T-helper 1 cell treated with Interleukin-12 subunit alpha and Interleukin-12 subunit beta and Interleukin-4 antibody, amounts not matched to agents 30 μg/mL and 1 μg/mL, for 36 hours (primary cell): ENCODE results near the gene MT1X.

Source experiments
- H3K27ac Mint-ChIP-seq: one replicate; pipeline ENCODE4 v1.8.0; 2021; ENCODE audit warnings: mild to moderate bottlenecking, mixed read lengths
- H3K27me3 Mint-ChIP-seq: one replicate; pipeline ENCODE4 v1.8.0; 2021; ENCODE audit warnings: low read depth, mixed read lengths
- H3K36me3 Mint-ChIP-seq: one replicate; pipeline ENCODE4 v1.8.0; 2021; ENCODE audit warnings: low read depth, mixed read lengths
- H3K4me1 Mint-ChIP-seq: one replicate; pipeline ENCODE4 v1.8.0; 2021; ENCODE audit warnings: low read depth, mixed read lengths
- H3K4me3 Mint-ChIP-seq: one replicate; pipeline ENCODE4 v1.8.0; 2021; ENCODE audit warnings: mild to moderate bottlenecking, moderate library complexity, mixed read lengths
- H3K9me3 Mint-ChIP-seq: one replicate; pipeline ENCODE4 v1.8.0; 2021; ENCODE audit warnings: mixed read lengths

MT1X gene

GRCh38 chr16:56682703-56683397 is 580 bp downstream of the MT1X start:
- H3K36me3 Mint-ChIP-seq: peaks cover 18% of the 10 kb centered on the region
- H3K27ac Mint-ChIP-seq: peak overlapping the region; percentile 88

GRCh38 chr16:56683424-56684172 is 1.3 kb downstream of the MT1X start:
- peak overlapping the region; percentile 54 for H3K4me3 Mint-ChIP-seq
- no peak overlapping the region for H3K27ac Mint-ChIP-seq
- H3K4me1 Mint-ChIP-seq: peaks cover 25% of the 10 kb centered on the region
- peaks cover 3% of the 10 kb centered on the region for H3K9me3 Mint-ChIP-seq
- H3K36me3 Mint-ChIP-seq: peaks cover 19% of the 10 kb centered on the region
- peaks cover 7% of the 10 kb centered on the region for H3K27me3 Mint-ChIP-seq

More at GRCh38 chr16:56682703-56683397, 580 bp downstream of the MT1X start:
- peaks cover 3% of the 10 kb centered on the region for H3K27me3 Mint-ChIP-seq
- peak overlapping the region; percentile 97 for H3K4me3 Mint-ChIP-seq
- H3K4me1 Mint-ChIP-seq: peaks cover 25% of the 10 kb centered on the region
- peaks cover 2% of the 10 kb centered on the region for H3K9me3 Mint-ChIP-seq

- Mint-ChIP-seq H3K27ac (no peak overlapping the region), H3K36me3 (peaks cover 19% of the 10 kb centered on the region), H3K4me3 (peak overlapping the region; percentile 54), H3K4me1 (peaks cover 25% of the 10 kb centered on the region), H3K27me3 (peaks cover 8% of the 10 kb centered on the region), H3K9me3 (peaks cover 3% of the 10 kb centered on the region)
Measured at GRCh38 chr16:56684256-56684925, 2.1 kb downstream of the MT1X start.

GRCh38 chr16:56684926-56685590 is 2.8 kb downstream of the MT1X start:
- Mint-ChIP-seq H3K4me3 (no peak overlapping the region), H3K4me1 (peaks cover 25% of the 10 kb centered on the region), H3K9me3 (peaks cover 3% of the 10 kb centered on the region), H3K27me3 (peaks cover 8% of the 10 kb centered on the region), H3K36me3 (peaks cover 19% of the 10 kb centered on the region), H3K27ac (no peak overlapping the region)

GRCh38 chr16:56686758-56687157 is 4.5 kb downstream of the MT1X start:
- H3K4me1 Mint-ChIP-seq: peaks cover 16% of the 10 kb centered on the region
- peaks cover 8% of the 10 kb centered on the region for H3K27me3 Mint-ChIP-seq
- H3K4me3 Mint-ChIP-seq: no peak overlapping the region
- peaks cover 3% of the 10 kb centered on the region for H3K9me3 Mint-ChIP-seq
- no peak overlapping the region for H3K27ac Mint-ChIP-seq
- peaks cover 19% of the 10 kb centered on the region for H3K36me3 Mint-ChIP-seq

- Mint-ChIP-seq H3K4me3 (no peak overlapping the region), H3K27me3 (peaks cover 8% of the 10 kb centered on the region), H3K27ac (no peak overlapping the region), H3K36me3 (peaks cover 15% of the 10 kb centered on the region), H3K4me1 (peaks cover 7% of the 10 kb centered on the region), H3K9me3 (peaks cover 3% of the 10 kb centered on the region)
Measured at GRCh38 chr16:56688762-56689161, 6.5 kb downstream of the MT1X start.

GRCh38 chr16:56689171-56689570 is 6.9 kb downstream of the MT1X start:
- peaks cover 8% of the 10 kb centered on the region for H3K27me3 Mint-ChIP-seq
- H3K27ac Mint-ChIP-seq: no peak overlapping the region
- peaks cover 4% of the 10 kb centered on the region for H3K4me1 Mint-ChIP-seq
- H3K36me3 Mint-ChIP-seq: peaks cover 12% of the 10 kb centered on the region
- peaks cover 3% of the 10 kb centered on the region for H3K9me3 Mint-ChIP-seq
- no peak overlapping the region for H3K4me3 Mint-ChIP-seq

GRCh38 chr16:56690420-56691122 is 8.3 kb downstream of the MT1X start:
- no peaks in the 10 kb centered on the region for H3K4me1 Mint-ChIP-seq
- H3K9me3 Mint-ChIP-seq: peaks cover 3% of the 10 kb centered on the region
- peaks cover 8% of the 10 kb centered on the region for H3K27me3 Mint-ChIP-seq
- no peak overlapping the region for H3K27ac Mint-ChIP-seq
- no peak overlapping the region for H3K4me3 Mint-ChIP-seq
- peaks cover 8% of the 10 kb centered on the region for H3K36me3 Mint-ChIP-seq

GRCh38 chr16:56691885-56692284 is 9.6 kb downstream of the MT1X start:
- peaks cover 3% of the 10 kb centered on the region for H3K9me3 Mint-ChIP-seq
- no peak overlapping the region for H3K4me3 Mint-ChIP-seq

GRCh38 chr16:56695246-56695645 is 13.0 kb downstream of the MT1X start:
- Mint-ChIP-seq H3K9me3 (no peaks in the 10 kb centered on the region), H3K4me3 (no peak overlapping the region), H3K27me3 (no peaks in the 10 kb centered on the region), H3K36me3 (no peaks in the 10 kb centered on the region), H3K27ac (no peak overlapping the region), H3K4me1 (no peaks in the 10 kb centered on the region)

More at GRCh38 chr16:56691885-56692284, 9.6 kb downstream of the MT1X start:
- Mint-ChIP-seq H3K27me3 (peaks cover 8% of the 10 kb centered on the region), H3K36me3 (peaks cover 4% of the 10 kb centered on the region), H3K27ac (no peak overlapping the region), H3K4me1 (no peaks in the 10 kb centered on the region)

GRCh38 chr16:56697456-56698155 is 15.3 kb downstream of the MT1X start:
- H3K9me3 Mint-ChIP-seq: no peaks in the 10 kb centered on the region
- H3K4me1 Mint-ChIP-seq: peaks cover 5% of the 10 kb centered on the region
- H3K27ac Mint-ChIP-seq: no peak overlapping the region
- no peaks in the 10 kb centered on the region for H3K27me3 Mint-ChIP-seq
- H3K4me3 Mint-ChIP-seq: no peak overlapping the region
- no peaks in the 10 kb centered on the region for H3K36me3 Mint-ChIP-seq

- no peaks in the 10 kb centered on the region for H3K27me3 Mint-ChIP-seq
- H3K9me3 Mint-ChIP-seq: no peaks in the 10 kb centered on the region
- H3K36me3 Mint-ChIP-seq: no peaks in the 10 kb centered on the region
- no peak overlapping the region for H3K27ac Mint-ChIP-seq
- peaks cover 5% of the 10 kb centered on the region for H3K4me1 Mint-ChIP-seq
- H3K4me3 Mint-ChIP-seq: no peak overlapping the region
Measured at GRCh38 chr16:56700195-56700594, 17.9 kb downstream of the MT1X start.

- H3K4me1 Mint-ChIP-seq: peaks cover 5% of the 10 kb centered on the region
- no peak overlapping the region for H3K27ac Mint-ChIP-seq
- no peaks in the 10 kb centered on the region for H3K9me3 Mint-ChIP-seq
- H3K27me3 Mint-ChIP-seq: no peaks in the 10 kb centered on the region
- no peak overlapping the region for H3K4me3 Mint-ChIP-seq
- no peaks in the 10 kb centered on the region for H3K36me3 Mint-ChIP-seq
Measured at GRCh38 chr16:56700631-56701030, 18.4 kb downstream of the MT1X start.
